ENCODE results near the gene TKT.

The TKT gene

GRCh38 chr3:53240989-53241972 is 14.5 kb downstream of the TKT start:
- no peak for DNase-seq (ENCODE audit: insufficient read length, low spot score)
- no peak for FAIRE-seq
- TF ChIP-seq, protein P1, sequence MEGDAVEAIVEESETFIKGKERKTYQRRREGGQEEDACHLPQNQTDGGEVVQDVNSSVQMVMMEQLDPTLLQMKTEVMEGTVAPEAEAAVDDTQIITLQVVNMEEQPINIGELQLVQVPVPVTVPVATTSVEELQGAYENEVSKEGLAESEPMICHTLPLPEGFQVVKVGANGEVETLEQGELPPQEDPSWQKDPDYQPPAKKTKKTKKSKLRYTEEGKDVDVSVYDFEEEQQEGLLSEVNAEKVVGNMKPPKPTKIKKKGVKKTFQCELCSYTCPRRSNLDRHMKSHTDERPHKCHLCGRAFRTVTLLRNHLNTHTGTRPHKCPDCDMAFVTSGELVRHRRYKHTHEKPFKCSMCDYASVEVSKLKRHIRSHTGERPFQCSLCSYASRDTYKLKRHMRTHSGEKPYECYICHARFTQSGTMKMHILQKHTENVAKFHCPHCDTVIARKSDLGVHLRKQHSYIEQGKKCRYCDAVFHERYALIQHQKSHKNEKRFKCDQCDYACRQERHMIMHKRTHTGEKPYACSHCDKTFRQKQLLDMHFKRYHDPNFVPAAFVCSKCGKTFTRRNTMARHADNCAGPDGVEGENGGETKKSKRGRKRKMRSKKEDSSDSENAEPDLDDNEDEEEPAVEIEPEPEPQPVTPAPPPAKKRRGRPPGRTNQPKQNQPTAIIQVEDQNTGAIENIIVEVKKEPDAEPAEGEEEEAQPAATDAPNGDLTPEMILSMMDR (IDR thresholded peaks at IDR 0.05; ENCODE audit: insufficient read depth, missing control alignments): no peak

DNA sequence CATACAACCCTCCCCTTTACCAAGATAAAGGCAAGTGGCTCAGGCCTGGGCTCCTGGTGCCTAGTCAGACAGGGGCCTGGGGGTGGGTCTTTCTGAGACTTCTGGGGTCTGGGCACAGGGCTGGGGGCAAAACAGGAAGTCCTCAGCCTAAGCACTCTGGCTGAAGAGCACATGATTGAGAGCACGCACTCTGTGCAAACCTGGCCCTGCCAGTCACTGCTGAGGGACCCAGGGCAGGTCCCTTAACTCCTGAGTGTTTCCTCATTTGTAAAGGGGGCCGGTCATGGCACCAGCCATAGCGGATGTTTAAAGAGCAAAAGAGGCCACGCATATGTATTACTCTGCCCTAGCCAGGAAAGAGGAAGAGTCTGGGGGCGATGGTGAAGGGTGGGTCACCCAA is 16.0 kb downstream of the TKT start:
- TF ChIP-seq, protein P1 (IDR thresholded peaks at IDR 0.05; ENCODE audit: insufficient read depth, missing control alignments): no peak
- no peak for DNase-seq (ENCODE audit: insufficient read length, low spot score)
- FAIRE-seq: no peak

- no peak for FAIRE-seq
- TF ChIP-seq, protein P1 (IDR thresholded peaks at IDR 0.05; ENCODE audit: insufficient read depth, missing control alignments): no peak
- DNase-seq (ENCODE audit: insufficient read length, low spot score): no peak
These were observed 16.9 kb downstream of the TKT start for GRCh38 chr3:53238886-53239285.

DNA sequence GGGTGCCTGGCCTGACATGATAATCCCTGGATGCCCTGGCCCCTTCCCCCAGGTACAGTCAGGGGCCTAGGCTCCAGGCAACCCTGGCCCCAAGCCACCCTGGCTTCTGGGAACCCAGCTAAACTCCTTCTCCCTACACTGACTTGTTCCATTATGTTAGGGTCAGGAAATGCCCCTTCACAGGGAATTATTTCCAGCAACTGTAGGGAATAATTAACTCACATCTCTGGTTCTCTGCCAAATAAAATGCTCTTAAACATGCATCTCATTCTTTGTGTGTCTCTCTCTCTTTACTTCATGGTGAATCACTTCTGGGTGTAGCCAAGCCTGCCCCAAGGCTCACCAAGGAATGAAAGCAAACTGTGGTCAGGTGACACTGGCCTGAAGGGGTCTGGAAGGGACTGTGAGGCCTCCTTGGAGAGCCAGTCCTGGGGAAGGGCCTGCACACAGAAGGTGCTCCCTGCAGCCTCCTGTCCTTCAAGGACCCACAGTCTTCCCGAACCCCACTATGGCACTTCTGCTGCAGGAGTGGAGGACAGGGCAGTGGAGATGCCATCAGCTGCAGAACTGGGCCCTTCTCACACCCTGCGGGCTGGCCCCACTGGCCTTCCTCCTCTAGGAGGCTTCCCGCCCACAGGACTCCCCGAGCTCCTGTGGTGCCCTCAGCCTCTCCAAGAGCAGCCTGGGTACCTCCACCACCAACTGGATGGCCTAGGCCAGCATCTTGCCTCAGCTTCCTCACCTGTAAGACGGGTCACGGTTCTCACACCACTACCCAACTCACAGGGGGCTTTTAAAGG is 17.6 kb downstream of the TKT start:
- FAIRE-seq (no peak), DNase-seq (ENCODE audit: insufficient read length, low spot score) (no peak)
- TF ChIP-seq, protein P1 (IDR thresholded peaks at IDR 0.05; ENCODE audit: insufficient read depth, missing control alignments): no peak

DNA sequence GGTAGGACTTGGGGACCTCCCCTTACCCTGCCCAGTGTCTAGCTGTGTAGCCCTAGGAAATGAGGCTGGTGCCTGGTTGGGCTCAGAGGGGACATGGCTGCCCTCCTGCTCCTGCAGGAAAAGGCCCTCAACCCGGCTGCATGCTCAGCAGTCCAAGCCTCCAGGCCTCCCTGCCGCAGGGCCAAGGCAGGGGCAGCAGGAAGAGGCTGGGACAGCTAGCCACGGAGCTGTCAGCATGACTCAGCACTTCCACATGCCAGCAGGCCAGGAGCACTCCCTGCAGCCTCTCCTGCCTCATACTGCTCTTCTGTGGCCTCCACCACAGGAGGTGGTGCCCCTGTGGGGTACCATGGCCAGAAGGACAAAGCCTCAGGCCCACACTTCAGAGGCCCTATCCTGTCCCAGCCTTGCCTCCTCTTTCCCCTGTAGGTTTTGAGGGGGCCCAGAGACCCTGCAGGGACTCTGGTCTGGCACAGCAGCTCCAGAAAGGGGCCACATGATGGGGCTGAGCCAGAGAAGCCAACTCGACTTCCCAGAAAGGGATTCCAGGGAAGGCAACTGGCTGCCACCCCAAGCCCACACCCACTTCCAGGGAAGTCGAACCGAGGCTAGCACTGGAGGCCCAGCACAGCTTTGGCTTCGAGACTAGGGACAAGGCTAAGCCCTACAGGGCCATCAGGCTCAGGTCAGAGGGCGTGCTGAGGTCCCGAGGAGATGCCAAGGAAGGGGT is 19.5 kb downstream of the TKT start:
- FAIRE-seq: no peak
- DNase-seq (ENCODE audit: insufficient read length, low spot score): no peak
- TF ChIP-seq, protein P1 (IDR thresholded peaks at IDR 0.05; ENCODE audit: insufficient read depth, missing control alignments): no peak

DNA sequence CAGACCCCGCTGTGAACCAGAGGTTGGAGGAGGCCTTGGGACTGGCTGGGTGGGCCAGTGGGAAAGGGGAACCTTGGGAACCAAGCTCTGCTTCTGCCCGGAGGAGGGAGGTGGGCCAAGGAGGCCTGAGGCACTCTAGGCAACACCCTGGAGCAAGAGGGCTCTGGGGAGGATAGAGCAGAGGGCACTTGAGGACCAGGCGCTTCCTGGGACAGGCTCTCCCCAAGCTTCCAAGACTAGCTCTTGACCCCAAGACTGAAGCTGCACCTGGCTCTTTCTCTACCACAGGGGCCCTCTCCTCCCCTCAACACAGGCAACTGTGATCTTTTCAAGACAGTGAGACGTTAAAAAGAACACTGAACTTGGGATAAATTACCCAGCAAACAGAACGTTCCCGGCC is 20.3 kb downstream of the TKT start:
- FAIRE-seq (no peak), DNase-seq (ENCODE audit: insufficient read length, low spot score) (no peak)
- TF ChIP-seq, protein P1 (IDR thresholded peaks at IDR 0.05; ENCODE audit: insufficient read depth, missing control alignments): no peak

Data from D721Med (cell line).